GM11168 (cell line): Measurements from ENCODE around the gene TNC.

ENCODE experiments used
- in situ Hi-C: fragments of 300-500 bp; cut with MboI; formaldehyde crosslinking; loops from one replicate; pipeline ENCODE4 v1.12.0; 2022; ENCODE audit warnings: low sequenced_read_pairs; ENCODE audit not compliant: unreplicated experiment

TNC gene

DNA sequence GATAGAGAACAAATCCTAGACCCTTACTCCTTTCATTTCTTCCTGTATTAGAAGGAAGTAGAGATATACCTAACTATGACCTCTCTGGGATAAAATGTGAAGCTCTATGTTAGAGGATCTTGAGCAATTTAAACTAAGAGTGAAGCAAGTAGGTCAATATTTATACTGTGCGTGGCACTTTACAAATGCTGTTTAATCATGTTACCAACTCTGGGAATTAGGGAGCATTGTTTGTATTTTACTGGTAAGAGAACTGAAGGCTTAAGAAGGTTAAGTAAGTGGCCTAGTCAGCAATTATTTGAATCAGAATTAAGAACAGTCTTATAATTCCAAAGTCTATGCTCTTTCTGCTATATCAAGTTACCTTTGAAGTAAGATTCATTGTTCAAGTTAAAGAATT lies 12.0 kb downstream of the TNC start:
- in situ Hi-C loops: no loop called here

DNA sequence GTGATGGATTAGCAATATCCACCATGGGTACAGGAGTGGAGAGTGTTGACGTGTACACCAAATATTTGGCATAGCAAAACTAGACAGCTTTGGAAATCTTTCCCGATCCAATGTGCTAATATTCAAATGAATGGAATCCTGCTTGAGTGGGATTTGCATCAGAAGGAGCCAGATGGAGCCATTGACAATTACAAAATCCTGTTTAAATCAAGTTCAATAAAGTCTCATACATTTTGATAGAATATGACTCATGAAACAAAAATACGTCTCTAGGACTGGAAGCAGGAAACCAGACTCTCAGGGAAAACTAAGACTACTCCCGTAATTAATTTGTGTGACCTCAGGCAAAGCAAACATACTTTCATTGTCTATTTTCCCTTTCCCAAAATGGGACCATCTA lies 13.0 kb downstream of the TNC start:
- in situ Hi-C loops: no loop called here

DNA sequence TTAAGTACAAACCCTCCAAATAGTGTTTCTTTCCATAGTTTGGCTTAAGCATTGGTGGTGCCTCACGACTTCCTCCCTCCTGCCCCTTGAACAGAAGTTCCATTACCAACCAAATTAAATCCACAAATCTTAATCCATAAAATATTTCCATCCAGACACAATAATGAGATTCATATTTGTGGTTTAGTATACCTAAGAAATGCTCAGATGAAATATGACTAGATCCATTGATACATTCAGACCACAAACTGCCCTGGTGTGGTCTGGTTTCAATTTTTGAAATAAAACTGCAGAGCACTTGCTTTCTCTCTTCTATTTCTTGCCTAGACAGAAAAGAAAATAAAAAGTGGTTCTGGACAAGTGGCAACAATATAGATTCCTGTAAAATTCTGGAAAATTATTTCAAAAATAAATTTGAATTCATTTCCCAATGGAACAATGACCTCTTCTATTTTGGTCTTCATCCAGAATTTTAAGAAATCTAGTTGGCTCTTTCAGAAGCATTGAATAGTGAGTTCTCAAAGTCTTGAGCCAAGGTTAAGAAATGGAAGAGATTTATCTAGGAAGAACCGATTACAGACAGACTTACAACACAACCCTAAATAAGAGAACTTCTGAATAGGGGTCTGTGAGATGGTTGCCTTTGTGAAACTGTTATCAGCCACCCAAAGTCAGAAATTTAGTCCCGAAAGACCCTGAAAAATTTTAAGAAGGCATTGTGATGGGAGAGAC lies 14.0 kb downstream of the TNC start:
- in situ Hi-C loops: no loop called here

DNA sequence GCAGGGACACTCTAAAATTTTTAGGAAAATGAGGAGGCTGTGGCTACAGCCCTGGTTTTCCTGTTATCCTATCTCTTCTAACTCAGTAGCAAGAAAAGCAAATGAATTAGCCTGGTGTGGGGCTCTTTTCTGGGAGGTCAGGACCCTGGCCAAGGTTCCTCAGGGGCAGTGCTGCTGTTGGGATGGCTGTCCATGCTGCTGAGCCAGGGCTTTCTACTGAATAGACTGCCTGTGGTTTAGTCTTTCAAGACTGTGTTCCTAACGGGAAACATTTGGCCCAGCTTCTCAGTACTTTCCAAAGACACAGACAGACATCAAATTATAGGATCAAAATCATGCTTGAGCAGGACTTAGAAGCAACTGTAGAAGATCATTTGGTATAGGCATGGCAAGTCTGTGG lies 18.1 kb downstream of the TNC start:
- in situ Hi-C loops: no loop called here

DNA sequence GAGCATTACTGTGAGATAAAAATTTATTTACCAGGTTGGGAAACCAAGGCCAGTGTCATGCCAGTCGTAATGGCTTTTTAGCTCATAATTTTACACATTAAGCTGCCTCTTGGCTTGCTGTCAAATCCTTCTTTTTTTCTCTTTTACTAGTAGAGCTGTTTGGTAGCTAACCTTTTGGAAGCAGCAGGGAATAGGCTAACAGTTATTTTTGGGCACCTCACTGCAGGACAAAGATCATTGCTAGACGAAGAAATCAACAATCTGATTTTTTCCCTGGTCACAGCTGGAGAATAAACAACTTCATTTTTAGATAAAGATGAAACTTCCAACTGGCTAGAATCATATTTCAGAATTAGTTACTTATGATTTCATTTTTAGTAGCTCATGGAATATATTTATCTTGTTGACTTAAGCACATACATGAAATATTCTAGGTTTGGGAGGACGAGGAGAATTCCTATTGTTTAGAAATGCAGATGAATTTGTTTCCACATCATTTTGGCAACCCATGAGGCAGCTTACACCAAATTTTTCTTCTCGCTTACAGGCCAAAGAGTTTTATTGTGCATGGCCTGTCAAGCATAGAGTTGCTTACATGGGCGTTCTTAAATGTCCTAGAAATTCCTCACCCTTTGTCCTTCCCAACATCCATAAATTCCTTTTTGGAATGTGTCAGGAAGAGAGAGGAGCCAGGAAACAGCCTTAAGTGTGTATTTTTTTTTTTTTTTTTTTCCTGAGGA lies 19.6 kb downstream of the TNC start:
- in situ Hi-C loops: no loop called here

DNA sequence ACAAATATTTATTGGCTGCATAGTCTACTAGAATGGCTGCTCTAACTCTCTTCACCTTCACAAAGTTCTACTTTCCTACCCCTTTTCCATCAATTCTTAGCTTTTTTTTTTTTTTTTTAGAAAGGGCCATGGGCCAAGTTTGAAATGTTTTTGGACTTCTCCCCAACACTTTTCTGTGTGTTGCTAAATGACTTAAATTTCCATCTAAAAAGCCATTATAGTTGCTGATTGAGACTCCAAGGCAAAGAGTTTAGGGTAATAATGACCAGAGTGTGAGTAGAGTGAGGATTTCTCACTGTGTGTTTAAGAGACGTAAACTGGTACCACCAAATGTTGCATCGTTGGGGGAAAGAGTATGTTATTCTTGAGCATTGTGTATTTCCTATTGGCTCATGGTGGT lies 24.4 kb downstream of the TNC start:
- in situ Hi-C loops: no loop called here

DNA sequence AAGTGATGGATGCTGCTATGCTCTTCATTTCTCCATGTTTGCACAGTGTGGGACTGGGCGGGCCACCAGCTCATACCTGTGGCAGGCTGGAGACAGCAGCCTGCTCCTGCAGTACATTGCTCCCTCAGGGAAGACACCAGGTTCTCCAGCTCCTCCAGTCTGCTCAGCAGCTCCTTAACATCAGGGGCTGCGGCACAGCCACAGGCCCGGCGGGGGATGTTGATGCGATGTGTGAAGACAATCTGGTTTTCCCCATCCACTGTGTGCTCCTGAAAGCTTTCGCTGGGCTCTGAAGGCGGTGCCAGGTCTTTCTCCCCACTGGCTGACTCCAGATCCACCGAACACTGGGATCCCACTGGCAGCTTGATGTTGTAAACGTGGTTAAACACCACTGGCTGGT lies 27.5 kb downstream of the TNC start:
- in situ Hi-C loops: no loop called here

DNA sequence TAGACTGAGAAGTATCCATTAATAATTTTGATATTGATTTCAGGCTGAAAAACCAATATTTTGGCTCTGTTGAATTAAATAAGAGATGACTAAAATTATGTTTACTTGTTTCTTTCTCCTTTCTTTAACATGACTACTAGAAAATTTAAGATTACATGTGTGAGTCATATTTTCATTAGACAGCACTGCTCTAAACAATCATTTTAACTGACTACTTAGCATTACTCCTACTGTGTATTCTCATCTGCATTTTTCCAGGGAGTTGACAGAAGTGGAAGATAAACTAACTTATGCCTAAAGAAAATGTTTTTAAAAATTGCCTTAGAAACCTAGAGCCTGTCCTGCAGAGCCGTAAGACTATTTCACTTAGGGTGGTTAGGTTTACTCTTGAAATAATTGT lies 29.1 kb downstream of the TNC start:
- in situ Hi-C loops: no loop called here

DNA sequence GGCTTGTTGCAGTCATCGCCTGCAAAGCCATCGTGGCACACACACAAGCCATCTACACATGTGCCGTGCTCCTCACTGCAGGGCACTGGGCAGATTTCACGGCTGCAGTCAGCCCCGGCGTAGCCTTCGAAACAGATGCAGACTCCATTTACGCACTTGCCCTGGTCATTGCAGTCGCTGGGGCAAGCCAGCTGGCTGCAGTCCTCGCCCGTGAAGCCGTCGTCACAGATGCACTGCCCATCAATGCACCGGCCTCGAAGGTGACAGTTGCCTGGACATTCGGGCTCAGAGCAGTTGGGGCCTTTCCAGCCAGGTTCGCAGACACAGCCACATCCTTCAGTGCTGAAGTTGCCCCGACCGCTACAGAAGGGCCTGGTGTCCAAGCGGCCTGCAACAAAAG lies 31.1 kb downstream of the TNC start:
- in situ Hi-C loops: no loop called here

DNA sequence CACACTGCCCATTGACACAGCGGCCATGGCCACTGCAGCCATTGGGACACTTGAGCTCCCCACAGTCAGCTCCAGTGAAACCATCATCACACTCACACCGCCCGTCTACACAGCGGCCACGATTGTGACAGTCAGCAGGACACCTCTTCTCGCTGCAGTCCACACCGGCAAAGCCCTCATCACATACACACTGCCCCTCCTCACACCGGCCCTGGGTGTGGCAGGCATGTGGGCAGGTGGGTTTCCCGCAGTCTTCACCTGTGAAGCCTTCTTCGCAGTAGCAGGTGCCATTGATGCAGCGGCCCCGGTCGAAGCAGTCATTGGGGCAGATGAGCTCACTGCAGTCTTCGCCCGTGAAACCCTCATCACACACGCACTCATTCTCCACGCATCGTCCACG lies 31.5 kb downstream of the TNC start:
- in situ Hi-C loops: no loop called here

DNA sequence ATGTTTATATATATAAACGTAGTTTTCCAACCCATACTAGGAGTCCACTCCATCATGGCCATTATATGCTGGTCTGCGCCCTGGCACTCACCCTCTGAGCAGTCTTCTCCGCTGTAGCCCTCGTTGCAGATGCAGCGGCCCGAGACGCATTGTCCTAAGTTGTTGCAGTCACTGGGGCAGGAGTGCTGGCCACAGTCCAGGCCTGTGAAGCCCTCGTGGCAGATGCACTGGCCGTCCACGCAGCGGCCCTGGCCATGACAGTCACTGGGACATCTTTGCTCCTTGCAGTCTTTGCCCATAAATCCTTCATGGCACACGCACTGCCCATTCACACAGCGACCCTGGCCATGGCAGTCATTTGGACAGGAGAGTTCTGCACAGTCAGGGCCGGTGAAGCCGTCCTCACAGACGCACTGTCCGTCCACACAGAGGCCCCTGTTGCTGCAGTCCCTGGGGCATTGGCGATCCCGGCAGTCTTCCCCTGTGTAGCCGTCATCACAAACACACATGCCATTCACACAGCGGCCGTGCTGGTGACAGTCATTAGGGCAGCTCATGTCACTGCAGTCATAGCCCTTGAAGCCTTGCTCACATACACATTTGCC lies 32.1 kb downstream of the TNC start:
- in situ Hi-C loops: no loop called here

DNA sequence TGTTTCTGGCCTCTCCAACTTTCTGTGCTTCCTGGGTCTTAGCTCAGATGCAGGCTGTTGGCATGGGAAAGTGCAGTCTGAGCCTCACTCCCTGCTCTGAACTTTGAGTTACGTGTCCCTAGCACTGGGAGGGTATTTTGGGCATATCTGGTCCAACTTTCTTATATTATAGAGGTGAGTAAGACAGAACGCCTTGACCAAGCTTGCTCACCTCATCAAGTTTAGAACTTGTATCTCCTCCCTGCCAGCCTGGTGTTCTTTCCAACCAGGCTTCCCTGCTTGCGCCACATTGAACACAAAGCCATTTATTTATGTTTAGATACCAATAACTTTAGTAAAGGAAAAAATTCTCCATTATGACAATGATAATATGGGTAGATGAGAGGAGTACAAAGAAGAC lies 33.2 kb downstream of the TNC start:
- in situ Hi-C loops: no loop called here

DNA sequence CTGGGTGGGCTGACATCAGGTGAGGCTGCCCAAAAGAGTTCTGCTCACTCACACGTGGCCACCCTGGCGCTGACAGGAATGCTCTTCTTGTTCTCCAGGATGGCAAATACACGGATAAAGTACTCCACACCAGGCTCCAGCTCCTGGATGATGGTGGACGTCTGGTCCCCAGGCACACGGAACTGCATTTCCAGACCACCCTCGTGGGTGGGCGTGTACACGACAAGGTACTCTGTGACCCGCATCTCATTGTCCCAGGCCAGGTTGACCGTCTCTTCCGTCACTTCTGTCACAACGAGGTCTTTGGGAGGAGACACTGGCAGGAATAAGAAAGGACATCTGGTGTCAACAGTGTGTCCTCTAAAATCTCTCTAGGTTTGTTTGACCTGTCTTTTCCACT lies 33.8 kb downstream of the TNC start:
- in situ Hi-C loops: no loop called here

DNA sequence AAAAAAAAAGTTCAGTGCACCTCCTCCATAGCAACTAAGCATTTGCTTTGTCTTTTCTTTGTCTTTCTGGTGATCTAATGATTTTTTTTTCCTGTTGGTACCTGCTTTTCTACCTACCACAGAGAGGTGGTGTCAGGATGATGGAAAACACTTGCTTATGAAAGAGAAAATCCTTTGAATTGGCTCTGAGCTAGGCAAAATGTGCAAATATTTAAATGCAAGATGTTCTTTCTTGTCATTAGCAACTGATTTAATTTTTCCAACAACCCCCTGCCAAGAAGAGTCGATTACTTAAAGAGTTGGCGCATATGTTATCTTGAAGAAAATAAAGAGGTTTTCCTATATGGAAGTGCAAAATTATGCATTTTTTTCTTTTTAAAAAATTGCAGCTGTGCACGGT lies 37.7 kb downstream of the TNC start:
- in situ Hi-C loops: no loop called here

DNA sequence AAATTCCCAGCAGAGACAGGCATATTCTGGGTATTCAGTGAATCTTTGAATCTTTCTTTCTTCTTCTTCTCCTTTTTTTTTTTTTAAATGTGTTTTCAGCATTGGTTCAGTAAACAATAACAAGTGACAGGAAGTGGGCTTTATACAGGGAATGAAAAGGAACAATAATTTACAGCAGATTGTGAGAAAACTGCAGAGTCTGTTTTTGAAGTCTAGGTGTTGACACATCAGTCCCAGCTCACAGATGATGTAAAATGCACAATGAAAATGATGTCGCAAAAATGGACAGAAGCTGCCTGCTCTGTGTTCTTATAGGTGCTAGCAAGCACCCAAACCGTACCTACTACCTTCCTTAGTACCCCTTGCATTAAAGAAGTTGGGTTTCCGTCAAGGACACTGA lies 38.8 kb downstream of the TNC start:
- in situ Hi-C loops: no loop called here

DNA sequence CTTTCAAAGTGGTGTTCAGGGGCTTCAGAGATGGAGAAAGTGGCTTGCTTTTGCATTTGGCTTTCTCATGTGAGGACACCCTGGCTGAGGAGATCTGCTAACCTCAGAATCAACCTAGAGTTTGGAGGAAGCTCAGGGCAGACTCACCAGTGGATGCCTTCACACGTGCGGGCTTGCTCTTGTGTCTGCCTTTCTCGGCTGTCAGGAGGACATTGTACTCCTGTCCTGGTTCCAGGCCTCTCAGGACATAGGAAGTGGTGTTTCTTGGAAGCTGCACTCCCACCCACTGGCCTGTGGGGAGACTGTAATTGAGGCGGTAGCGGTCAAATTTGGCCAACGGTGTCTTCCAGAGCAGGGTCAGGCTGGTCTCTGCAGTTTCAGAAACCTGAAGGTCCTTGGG lies 44.5 kb downstream of the TNC start:
- in situ Hi-C loops: no loop called here

DNA sequence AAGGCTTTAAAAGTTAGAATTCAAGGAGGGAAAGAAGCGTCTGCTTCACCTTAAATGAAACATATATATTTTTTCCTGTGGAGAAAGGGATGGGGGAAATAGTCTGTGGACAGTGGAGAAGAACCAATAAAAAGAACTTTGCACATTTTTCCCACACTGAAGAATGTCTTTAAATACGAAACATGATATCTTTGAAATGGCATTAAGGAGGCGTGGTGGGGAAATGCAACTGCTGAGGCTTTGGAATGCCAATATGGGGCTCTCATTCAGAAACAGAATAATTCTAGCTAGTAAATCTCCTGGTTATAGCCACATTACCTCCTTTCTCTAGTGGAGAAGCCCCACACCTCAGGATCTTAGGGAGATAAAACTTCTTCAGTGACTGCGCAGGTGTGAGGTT lies 46.8 kb downstream of the TNC start:
- in situ Hi-C loops: no loop called here

DNA sequence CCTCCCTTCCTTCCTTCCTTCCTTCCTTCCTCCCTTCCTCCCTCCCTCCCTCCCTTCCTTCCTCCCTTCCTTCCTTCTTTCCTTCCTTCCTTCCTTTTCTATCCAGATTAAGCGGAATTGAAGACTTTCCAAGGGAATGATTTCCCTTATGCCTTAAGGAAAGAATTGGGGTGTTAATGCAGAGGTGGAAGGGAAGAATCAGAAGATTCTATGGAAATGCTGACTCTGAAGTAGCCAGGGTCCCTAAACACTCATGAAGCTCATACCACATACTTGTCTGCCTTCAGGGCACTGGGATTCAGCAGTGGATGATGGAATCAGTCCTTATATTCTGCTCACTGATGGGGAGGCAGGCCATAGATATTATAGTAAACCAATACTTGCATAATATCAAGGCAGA lies 48.2 kb downstream of the TNC start:
- in situ Hi-C loops: no loop called here

DNA sequence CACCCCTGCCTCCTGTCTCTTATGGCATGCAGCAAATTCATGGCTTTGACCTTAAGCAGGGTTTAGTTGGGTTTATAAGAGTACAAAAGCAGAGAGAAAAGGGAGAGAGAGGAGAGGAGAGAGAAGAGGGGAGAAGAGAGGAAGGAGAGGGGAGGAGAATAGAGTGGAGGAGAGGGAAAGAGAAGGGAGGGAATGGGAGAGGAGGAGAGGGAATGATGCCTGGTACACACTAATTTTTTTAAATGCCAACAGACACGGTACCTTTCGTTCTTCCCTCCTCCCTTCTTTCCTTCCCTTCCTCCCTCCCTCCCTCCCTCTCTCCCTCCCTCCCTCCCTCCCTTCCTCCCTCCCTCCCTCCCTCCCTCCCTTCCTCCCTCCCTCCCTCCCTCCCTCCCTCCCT lies 48.7 kb downstream of the TNC start:
- in situ Hi-C loops: no loop called here

DNA sequence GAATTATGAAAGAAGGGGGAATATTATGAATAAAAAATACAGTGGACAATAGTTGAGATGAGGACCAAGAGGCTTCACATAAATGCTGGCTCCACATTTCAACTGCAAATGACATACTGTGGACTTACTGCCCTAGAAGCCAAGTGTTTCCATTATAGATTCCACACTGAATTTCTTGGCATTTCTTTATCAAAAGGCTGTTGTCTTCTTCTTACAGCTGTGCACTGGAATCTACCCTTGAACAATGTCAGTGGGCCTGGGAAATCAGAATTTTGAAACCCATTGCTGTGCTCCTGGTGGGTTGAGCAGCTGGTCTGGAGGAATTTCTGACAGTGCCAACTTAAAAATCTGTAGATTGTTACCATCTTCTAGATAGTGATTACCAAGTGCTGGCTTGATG lies 49.9 kb downstream of the TNC start:
- in situ Hi-C loops: no loop called here

DNA sequence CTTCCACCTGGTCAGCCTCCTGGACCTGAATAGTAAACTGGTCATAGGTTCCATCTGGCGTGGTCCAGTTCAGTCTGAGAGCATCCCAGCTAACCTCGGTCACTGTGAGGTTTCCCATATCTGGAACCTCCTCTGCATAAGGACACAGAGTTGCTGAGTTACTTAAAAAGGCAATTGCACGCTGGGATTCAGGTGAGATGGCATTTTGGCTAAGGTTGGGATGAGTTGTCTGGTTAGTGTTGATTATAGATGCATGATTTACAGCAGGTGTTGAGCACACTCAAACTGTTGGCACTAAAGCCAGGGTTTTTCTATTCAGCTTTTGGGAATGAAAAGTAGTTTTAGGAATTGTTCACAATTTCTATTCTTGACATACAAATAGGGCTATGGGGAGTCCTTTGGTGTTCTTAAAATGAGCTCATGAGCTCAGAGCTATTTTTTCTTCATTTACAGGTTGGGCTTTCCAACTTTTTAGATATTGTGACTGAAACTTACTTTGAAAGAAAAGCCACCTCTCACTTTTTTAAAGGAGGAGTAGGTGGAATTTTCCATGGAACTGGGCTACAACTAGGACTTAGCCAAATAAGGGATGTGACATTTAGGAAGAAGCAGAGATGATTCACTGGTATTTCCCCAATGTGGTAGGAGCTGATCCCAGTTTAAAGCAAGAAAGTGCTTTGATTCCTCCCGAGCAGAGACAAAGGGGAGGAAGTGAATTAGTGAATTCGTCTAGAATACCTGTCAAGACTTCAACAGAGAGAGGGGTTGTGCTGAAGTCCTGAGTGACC lies 54.7 kb downstream of the TNC start:
- in situ Hi-C loops: no loop called here
